GM19043 (cell line): Measurements from ENCODE around the gene PLXDC1.
"Not testable (repeated sequence)": the region's sequence is repeated elsewhere in the genome, so short reads cannot be mapped to it uniquely, and the experiment has no call there.

Source experiments
- ATAC-seq: cut with Tn5 transposase; IDR thresholded peaks from one replicate; pipeline ENCODE4 v1.9.1; 2021; ENCODE audit warnings: low read depth; ENCODE audit not compliant: unreplicated experiment

PLXDC1 gene

DNA sequence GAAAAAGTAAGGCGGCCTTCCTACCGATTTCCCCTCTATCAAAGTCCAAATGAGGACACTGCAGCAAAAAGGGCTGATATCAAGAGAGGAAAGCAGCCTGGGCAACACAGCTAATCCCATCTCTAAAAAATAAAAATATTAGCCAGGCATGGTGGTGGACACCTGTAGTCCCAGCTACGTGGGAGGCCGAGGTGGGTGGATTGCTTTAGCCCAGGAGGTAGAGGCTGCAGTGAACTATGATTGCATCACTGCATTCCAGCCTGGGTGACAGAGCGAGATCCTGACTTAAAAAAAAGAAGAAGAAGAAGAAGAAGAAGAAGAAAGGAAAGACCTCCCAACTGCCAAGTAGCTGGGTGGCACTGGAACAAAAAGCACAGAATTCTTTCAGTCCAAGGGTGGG lies 31.6 kb upstream of the PLXDC1 start:
- no peak for ATAC-seq

DNA sequence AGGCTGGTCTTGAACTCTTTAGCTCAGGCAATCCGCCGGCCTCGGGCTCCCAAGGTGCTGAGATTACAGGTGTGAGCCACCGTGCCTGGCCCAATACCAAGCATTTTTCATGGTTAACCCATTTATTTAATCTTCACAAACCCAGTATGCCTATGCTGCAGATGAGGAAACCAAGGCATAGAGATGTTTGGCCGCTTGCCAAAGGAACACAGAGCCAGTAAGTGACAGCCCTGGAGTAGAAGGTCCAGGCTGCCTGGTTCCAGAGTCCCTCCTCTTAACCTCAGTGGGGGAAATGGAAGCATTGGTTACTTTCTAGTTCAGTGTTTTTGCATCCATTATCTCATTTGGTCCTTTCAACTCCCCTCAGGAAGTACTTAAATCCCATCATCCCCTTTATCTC lies 29.9 kb upstream of the PLXDC1 start:
- ATAC-seq, result no peak

DNA sequence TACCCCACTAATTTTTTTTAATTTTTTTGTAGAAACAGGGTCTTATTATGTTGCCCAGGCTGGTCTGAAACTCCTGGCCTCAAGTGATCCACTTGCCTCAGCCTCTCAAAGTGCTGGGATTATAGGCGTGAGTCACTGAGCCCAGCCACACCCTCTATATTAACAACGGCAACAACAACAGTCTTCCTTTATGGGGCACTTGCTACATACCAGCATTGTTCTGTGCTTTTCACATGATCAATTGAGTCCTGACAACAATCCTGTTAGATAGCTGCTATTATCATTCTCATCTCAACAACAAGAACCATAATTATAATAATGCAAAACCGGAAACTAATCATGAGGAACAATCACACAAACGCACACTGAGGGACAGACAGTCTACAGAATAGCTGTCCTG lies 27.1 kb upstream of the PLXDC1 start:
- ATAC-seq, result no peak

DNA sequence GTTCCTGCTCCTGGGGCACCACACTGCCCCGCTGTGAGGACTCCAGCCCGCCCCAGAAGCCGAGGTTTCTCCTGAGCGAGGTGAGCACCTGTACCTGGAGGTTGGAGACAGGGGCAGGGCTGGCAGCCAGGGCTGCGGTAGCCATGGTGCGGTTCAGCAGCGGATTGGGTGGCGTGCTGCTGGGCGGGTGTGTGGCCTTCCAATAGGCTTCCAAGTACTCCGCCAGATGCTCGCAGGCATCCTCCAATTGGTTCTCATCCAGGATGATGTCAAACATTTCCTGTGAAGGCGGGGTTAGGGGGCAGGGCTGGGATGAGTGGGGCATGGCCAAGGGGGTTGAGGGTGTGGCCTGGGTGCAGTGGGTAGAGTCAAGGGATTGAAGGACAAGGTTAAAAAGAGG lies 25.8 kb upstream of the PLXDC1 start:
- ATAC-seq, result no peak

DNA sequence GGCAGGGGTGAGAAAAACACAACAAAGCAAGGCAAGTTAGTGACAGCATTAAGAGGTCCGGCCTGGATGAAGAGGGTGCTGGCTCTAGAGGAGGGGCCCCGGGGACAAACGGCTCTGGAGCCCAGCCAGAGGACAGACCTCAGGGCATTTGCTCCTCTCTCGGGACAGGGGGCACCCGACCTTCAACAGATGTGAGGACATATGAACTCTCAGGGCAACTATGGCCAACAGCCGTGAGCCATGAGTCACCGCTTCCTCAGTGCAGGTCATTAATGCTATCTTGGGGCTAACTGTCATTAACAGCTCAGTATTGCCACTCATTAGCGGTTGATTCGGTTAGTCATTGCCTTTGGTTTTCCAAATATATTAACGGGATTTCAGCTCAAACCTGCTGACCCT lies 24.3 kb upstream of the PLXDC1 start:
- no peak for ATAC-seq

- no peak for ATAC-seq
Observed at GRCh38 chr17:39174920-39175694, 23.7 kb upstream of the PLXDC1 start.

- no peak for ATAC-seq
Observed at GRCh38 chr17:39173526-39174274, 22.3 kb upstream of the PLXDC1 start.

DNA sequence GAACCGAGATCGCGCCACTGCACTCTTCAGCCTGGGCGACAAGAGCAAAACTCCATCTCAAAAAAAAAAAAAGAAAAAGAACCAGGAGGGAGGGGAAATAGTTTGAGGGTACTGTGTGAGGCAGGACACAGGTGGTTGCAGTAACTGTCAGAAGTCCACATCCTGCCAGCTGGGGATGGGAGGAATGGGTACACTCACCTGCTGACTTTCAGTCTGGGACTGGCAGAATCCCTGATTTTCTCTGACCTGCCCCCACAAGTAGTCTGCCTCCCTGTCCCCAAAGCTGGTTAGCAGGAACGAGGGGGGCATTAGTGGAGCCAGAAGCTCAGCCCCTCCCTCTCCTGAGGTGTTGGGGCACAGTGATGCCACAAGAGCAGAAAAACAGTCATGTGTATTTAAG lies 21.6 kb upstream of the PLXDC1 start:
- no peak for ATAC-seq

DNA sequence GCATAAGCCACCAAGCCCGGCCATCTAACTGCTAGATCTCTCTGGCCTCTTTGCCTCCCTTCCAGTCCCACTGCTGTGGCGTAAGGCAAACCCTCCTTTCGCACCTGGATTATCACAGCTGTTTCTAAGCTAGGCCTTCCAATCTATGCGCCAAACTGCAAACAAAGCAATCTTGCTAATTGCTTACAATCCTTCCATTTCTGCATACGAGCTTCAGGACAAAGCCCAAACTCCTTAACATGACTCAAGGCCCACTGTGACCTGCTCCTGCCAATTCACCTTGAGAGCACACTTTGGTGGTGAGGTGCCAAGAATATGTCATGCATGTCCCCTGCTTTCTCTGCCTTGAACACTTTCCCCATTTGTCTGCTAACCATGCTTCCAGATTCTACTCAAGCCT lies 20.5 kb upstream of the PLXDC1 start:
- ATAC-seq, result no peak

DNA sequence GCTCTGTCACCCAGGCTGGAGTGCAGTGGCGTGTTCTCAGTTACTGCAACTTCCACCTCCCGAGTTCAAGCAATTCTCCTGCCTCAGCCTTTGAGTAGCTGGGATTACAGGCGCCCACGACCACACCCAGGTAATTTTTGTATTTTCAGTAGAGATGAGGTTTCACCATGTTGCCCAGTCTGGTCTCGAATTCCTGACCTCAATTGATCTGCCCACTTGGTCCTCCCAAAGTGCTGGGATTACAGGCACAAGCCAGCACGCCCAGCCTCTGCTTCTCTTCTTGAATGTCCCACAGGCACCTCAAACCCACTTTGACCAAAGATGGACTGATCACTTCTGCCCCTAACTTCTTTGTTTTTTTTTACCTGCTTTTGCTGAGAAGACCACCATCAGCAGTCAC lies 19.1 kb upstream of the PLXDC1 start:
- no peak for ATAC-seq

DNA sequence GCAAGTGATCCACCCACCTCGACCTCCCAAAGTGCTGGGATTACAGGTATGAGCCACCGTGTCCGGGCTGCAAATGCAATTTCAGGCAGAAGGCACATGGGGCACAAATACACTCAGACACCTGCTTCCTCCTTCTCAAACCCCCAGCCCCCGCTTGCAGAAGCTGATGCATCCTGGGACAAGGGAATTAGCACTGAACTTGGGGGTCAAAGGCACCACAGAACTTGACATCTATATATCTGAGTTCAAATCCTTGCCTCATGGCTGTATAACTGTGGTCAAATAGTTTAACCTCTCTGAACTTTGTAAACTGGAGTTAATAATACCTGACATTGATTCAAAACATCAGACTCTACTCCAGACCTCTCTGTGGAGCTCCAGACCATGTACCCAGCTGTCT lies 18.7 kb upstream of the PLXDC1 start:
- no peak for ATAC-seq

DNA sequence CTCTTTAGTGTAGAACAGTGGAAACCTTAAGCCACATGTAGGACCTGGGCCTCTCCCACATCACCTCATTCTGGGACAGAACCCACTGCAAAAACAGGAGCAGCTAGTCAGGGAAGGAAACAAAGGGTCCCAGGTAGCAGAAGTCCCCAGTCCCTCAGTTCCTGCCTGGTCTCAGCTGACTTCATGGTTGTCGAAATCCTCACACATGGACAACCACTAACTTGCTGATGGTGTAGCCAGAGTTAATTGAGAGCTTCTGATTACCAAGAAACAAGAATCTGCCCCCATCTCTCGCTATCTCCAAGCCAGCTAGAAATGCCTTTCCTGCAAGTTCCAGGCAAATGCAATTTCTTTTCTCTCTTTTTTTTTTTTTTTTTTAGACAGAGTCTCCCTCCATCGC lies 18.1 kb upstream of the PLXDC1 start:
- no peak for ATAC-seq

GRCh38 chr17:39169101-39169500 lies 17.7 kb upstream of the PLXDC1 start:
- ATAC-seq, result no peak

DNA sequence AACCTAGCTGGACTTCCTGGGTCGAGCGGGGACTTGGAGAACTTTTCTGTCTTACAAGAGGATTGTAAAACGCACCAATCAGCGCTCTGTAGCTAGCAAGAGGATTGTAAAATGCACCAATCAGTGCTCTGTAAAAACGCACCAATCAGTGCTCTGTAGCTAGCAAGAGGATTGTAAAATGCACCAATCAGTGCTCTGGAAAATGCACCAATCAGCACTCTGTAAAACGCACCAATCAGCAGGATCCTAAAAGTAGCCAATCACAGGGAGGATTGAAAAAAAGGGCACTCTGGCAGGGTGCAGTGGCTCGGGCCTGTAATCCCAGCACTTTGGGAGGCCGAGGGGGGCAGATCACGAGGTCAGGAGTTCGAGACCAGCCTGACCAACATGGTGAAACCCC lies 17.1 kb upstream of the PLXDC1 start:
- not testable (repeated sequence) for ATAC-seq

DNA sequence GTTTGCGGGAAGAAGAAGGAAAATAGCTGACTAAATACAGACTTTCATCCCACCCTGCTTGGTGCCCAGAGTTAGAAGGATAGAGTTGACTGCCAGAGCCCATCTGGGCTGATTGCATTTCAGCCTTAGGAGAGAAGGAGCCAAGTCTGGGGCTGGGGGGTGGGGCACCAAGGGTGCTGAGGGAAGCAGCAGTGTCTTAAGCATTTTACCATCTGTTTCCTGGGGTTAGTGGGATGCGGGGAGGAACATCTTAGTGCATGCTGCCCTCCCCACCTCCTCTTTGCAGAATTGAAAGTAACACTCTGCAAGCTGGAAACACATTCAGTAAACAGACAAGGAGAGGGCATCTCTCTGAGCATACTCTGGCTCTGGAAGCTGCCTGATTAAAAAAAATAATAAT lies 16.0 kb upstream of the PLXDC1 start:
- ATAC-seq, result no peak

- ATAC-seq, result no peak
Observed at GRCh38 chr17:39166437-39167335, 15.2 kb upstream of the PLXDC1 start.

GRCh38 chr17:39165841-39166349 lies 14.5 kb upstream of the PLXDC1 start, which contains the start of gene ARL5C:
Gene ARL5C (minus strand): TSS chr17:39166161. CDS start chr17:39165760, 401 bp downstream.
- ATAC-seq, result no peak

- no peak for ATAC-seq
Observed at GRCh38 chr17:39165178-39165840, 13.9 kb upstream of the PLXDC1 start.

GRCh38 chr17:39164675-39165143 lies 13.3 kb upstream of the PLXDC1 start:
- ATAC-seq, result no peak

DNA sequence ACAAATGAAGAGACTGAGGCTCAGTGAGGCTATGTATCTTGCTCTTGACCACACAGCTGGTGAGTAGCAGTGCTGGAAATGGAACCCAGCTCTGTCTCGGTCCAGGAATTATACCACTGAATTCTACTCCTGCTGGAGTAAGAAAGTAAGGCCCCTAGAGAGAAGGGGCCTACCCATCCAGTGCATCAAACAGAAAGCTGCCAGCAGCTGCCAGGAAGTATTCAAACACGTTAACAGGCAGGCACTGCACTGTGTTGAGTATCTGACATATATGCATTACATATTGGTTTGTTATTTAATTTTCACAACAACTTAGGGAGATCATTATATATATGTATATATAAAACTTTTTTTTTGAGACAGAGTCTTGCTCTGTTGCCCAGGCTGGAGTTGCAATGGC lies 10.5 kb upstream of the PLXDC1 start:
- no peak for ATAC-seq
